Left hindlimb (tissue), 1 donor: ENCODE data around the gene SLC25A11.

Experiments used
- DNase-seq: peaks from one replicate; pipeline ENCODE4 v3.0.0-alpha.2; 2018

Gene SLC25A11

DNA sequence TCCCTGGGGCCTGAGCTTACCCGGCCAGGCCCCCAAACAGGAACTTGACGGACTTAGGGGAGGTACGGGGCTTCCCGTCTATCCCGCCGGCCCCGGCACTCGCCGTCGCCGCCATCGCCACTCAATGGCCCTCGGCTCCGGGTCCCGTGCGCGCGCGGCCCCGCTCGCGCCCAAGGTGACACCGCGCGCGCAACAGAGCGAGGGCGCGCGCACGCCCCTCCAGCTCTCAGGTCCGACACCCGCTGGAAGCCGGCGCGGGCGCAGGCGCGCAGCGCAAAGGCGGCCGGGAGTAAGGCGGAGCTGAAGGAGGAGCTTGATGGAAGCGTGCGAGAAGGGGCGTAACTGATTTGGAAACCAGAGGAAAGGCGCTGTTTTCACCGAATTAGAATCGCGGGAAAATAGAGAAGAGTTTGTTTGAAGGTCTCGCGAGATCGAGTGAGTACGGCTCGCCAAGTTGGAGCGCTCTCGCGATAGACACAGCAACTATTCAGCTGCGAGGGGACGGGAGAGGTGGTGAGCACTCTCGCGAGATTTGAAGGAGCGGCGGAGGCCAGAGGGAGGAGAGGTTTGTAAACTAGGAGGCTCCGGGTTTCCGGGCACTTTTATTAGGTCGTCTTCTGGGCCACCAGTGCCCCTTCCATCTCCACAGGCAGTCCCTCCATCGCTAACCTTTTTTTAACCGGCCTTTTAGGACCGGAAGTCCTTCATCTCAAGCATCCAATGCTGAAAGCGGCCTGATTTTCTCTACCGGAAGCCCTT lies at the start of gene SLC25A11, which contains the start of gene RNF167:
Gene SLC25A11 (minus strand): TSS at position 251 of the 759 bp plus-strand sequence. CDS start 136 bp downstream, at position 115.
Gene RNF167 (plus strand): TSS at position 473 of the 759 bp plus-strand sequence. CDS start 642 bp downstream, outside the sequence.
- peak; percentile 98 for DNase-seq

DNA sequence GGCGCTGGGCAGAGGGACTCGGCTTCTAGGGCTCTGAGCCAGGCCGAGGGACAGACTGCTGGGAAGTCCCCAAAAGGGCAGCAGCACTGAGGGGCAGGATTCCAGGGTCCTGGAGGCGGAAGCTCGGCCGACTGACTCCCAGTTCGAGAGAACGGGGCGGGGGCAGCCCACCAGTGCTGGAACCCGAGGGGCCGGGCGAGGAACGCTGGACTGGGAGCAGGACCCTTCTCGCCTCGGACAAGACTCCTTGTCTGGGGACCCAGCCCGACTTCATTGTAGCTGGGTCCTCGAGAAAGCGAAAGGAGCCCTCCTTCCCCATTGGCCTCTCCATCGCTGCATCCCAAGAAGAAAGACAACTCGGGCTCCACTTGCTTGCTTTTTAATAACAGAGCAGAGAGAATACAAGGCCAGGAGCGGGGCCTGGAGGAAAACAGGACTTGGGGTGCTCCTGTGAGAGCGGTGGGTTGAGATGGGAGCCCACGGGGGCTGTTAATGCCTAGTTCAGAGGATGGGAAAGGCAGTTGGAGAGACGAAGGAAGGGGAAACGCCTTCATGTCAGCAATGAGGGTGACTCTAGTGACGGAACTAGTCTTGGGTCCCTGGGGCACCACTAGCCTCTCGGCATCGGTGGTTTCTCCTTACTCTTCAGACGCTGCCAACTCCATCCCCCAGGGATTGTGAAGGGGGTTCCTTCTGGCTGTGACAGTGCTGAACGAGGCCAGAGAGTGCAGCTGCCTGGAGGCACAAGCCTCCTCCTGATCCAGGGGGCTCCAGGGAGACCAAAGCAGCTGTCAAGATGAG lies 48.1 kb upstream of the SLC25A11 start:
- DNase-seq = no peak

GRCh38 chr17:4986951-4987766 lies 47.3 kb upstream of the SLC25A11 start, which contains the start of gene CAMTA2:
Gene CAMTA2 (minus strand): TSS chr17:4987675. CDS start chr17:4986222, 1,453 bp downstream.
- peak; percentile 89 for DNase-seq

DNA sequence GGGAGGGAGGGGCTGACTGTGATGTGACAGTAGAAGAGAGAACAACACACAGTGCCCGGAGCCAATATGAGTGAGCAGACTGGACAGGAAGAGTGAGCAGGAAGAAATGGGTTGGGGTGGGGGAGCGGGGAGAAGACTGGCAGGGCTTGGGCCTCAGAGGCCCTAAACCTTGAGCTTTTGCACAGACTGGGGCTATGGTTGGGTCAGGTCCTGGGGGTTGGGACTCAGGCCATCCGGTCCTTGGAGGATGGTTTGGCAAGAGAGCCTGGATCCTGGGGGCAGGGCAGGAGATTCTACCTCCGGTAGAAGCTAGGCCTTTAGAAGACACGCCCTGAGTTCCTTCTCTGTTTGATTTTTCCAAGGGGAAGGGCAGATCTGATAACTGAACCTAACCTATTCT lies 46.6 kb upstream of the SLC25A11 start:
- peak; percentile 23 for DNase-seq

DNA sequence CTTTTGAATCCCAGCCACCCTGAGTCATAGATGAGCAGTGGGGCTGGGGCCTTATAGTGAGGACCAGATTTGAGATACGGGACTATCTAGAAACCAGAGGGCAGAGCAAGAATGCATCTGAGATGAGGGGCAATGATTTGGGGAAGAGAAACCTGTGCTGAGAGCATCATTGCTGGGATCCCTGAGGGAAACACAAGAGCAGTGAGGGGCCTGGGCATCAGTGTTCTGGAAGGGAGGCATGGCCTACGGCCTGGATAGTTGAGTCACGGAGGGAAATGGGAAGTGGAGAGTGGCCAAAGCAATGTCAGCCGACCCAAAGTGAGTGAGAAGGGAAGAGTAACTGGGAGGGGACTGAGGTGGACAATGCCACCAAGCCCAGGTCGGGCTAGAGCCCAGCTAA lies 42.5 kb upstream of the SLC25A11 start:
- DNase-seq = no peak

GRCh38 chr17:4980644-4981216 lies 40.9 kb upstream of the SLC25A11 start:
- DNase-seq = no peak

GRCh38 chr17:4978726-4979125 lies 38.9 kb upstream of the SLC25A11 start:
- DNase-seq = no peak

GRCh38 chr17:4974115-4974670 lies 34.3 kb upstream of the SLC25A11 start:
- no peak for DNase-seq

DNA sequence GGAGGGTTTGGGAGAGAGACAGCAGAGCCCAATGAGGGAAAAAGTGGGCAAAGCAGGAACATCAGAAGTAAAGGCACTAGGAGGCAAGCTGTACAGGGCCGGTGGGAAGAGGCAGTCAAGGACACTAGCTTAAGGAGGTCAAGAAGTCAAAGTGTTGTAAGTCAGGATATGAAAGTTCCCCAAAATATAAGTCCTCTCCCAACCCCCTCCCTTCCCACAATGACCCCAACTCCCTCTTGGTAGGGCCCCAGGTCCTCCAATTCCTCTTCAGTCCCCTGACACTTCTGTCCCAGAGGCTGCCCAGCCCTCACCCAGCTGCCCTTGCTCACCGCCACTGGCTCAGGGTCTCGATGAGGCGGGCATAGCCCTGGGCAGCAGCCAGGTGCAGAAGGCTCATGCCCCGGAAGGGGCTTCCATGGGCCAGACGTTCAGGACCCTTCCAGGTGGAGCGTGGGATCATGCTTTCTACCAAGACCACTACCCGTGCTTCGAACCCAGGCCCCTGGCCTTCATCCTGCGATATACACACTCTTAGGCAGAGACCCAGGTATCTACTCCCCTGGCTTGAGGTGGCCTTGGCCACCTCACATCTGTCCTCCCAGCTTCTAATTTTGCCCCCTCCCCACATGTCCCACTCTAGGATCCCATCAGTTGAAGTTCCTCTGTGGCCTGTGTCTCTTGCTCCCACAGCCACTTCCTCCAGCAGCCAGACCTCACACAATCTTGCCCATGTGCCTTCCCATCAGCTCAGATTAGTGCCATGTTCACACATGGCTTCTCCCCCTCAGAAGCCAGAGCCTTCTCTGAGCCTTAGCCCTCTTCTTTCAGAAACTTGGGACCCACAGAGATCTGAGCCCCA lies 33.6 kb upstream of the SLC25A11 start:
- no peak for DNase-seq

- no peak for DNase-seq
Measured at GRCh38 chr17:4972752-4973151, 32.9 kb upstream of the SLC25A11 start.

- DNase-seq = no peak
Measured at GRCh38 chr17:4972322-4972721, 32.5 kb upstream of the SLC25A11 start.

- no peak for DNase-seq
Measured at GRCh38 chr17:4971826-4972225, 32.0 kb upstream of the SLC25A11 start.

DNA sequence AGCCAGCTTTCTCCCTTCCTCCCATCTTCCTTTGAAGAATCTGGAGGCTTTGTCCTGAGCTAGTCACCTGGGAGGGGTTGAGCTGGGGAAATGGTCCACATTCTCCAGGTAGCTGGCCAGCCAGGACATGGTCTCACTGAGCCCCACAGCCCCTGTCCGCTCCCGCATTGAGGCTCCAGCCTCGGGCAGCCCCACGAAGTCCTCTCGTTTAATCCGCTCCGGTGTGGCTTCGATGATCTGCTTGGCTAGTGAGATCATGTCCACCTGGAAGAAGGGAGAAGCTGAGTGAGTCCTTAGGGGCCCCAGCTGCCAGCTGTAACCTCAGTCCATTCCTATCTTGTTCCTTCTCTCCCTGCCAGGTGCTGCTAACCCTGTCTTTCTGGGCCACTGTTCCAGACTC lies 30.4 kb upstream of the SLC25A11 start:
- DNase-seq = no peak

GRCh38 chr17:4969551-4970173 lies 29.8 kb upstream of the SLC25A11 start:
- no peak for DNase-seq

- DNase-seq = peak; percentile 27
Measured at GRCh38 chr17:4969047-4969550, 29.3 kb upstream of the SLC25A11 start.

GRCh38 chr17:4968486-4969046 lies 28.7 kb upstream of the SLC25A11 start:
- DNase-seq = no peak

DNA sequence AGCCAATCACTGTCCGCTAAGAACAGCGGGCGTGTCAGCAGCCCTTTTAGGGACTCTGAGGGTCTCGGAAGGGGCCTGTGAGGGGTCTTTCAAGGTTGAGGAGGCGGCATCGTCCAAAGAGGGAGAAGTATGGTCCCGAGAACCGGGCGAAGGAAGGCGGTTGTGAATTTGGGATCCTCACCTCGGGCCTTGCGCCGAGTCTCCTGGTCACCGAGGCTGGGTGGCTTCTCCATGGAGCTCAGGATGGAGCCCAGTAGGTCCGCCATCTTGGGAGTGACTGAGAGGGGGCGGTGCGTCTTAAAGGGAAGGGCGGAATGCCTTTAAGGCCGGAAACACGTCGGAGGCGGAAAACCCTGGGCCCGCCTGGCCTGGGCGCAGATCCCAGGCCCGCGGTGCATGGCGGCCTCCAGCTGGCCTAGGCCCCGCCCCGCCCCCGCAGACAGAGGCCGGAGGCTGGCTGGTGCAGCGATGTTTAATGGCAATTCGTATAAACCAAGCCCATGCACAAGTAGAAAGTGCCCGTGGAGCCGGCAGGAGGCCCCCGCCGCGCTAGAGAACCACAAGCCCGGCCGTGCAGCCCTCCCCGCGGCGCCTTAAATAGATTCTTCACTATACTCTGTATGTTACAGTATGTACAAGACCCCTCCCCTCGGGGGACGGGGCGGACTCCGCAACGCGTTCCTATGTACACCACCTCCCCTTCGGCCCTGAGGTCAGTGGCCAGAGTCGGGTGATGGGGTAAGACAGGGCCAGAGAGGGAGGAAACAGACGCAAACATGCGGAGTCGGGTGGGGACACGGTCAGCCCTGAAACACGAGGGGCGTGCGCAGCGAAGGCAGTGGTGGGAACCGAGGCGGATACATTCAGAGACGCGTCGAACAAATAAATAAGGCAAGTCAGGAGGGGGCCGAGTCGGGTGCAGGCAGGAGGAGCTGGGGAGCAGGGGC lies 28.0 kb upstream of the SLC25A11 start, which contains the start of gene SPAG7:
Gene SPAG7 (minus strand): TSS at position 279 of the 947 bp plus-strand sequence. CDS start 13 bp downstream, at position 266.
- peak; percentile 98 for DNase-seq

GRCh38 chr17:4966844-4967538 lies 27.1 kb upstream of the SLC25A11 start:
- peak; percentile 99 for DNase-seq
